NCI-H1092 treated with DMSO at 0.1 percent for 48 hours (cell line): ENCODE results near the gene ENPEP.

Experiments
- DNase-seq: peaks from one replicate; lab custom pipeline; 2025; lab: John Stamatoyannopoulos, UW

The ENPEP gene

GRCh38 chr4:110610620-110610939, 134.6 kb downstream of the ENPEP start:
- DNase-seq: no peak

- no peak for DNase-seq
Measured at GRCh38 chr4:110610940-110611831, 135.2 kb downstream of the ENPEP start.

- no peak for DNase-seq
Measured at GRCh38 chr4:110611968-110612447, 136.1 kb downstream of the ENPEP start.

- no peak for DNase-seq
Measured at GRCh38 chr4:110612631-110613269, 136.8 kb downstream of the ENPEP start.

GRCh38 chr4:110613745-110614144, 137.8 kb downstream of the ENPEP start:
- no peak for DNase-seq

- DNase-seq: no peak
Measured at GRCh38 chr4:110614173-110614963, 138.4 kb downstream of the ENPEP start.
